Measurements from ENCODE around the gene KCTD10.
"Not testable (repeated sequence)": the region's sequence is repeated elsewhere in the genome, so short reads cannot be mapped to it uniquely, and the experiment has no call there.

Gene KCTD10

GRCh38 chr12:109406147-109406546 lies 71.0 kb downstream of the KCTD10 start:
- DNase-seq (ENCODE audit: low spot score), result not testable (repeated sequence)

GRCh38 chr12:109404841-109405240 lies 72.3 kb downstream of the KCTD10 start:
- DNase-seq (ENCODE audit: low spot score), result not testable (repeated sequence)

All from LoVo (cell line).